ENCODE data around the gene XRCC1.

Gene XRCC1

DNA sequence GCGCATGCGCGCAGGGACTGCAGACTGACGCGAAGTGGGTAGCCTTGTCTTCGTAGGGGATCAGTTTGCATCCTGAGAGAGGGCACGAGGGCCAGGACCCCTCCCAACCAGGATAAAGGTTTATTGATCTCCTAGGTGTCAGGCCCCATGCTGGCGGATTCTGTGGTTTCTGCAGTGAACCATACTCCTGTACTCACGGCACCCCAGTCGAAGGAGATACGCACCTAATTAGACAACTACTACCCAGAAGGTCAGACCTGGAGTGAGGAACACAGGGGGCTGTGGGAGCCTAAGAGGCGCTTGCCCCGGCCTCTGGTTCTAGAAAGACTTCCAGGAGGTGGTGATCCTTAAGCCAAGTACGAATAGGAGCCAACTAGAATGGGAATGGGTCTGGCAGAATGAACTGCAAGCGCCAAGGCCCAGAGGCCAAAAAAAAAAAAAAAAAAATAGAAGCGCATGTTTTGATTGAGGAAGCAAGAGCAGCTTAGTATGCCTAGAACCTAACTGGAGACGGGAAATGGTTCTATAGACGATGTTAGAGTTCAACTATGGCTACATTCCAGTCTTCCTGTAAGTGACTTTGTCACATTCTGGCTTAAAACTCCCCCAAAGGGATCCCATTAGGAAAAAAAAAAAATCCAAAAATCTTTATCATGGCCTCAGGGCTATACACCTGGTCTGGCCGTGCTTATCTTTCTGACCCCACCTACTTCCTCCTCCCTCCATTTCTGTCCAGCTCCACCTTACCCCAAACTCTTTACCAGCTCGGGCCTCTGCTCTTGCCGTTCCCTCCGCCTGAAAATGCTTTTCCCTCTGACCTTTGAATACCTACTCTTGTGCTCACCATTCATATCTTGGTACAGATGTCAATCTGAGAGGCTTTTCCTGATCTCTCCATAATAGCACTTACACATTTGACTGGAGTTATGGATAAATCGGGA lies 45.0 kb upstream of the XRCC1 start (continued):
- TF ChIP-seq ZNF791 (tag by site-specific recombination; IDR thresholded peaks at IDR 0.05) (no peak), ZNF549 (tag by site-specific recombination; IDR thresholded peaks at IDR 0.05) (no peak), ZNF341 (tag by site-specific recombination; IDR thresholded peaks at IDR 0.05; ENCODE audit: low read depth) (no peak), ZNF292 (tag by site-specific recombination; IDR thresholded peaks at IDR 0.05; ENCODE audit: borderline replicate concordance, low read depth) (no peak), ZNF48 (tag by site-specific recombination; IDR thresholded peaks at IDR 0.05) (no peak), ZIC2 (tag by site-specific recombination; IDR thresholded peaks at IDR 0.05) (peak; percentile 59), ZFP3 (tag by site-specific recombination; IDR thresholded peaks at IDR 0.05; ENCODE audit: low read depth) (no peak), ZNF335 (tag by site-specific recombination; conservative IDR thresholded peaks at IDR 0.05) (no peak; the same call in 1 of the 2 replicates), KLF10 (tag by site-specific recombination; IDR thresholded peaks at IDR 0.05) (no peak), ZNF629 (tag by site-specific recombination; IDR thresholded peaks at IDR 0.05) (no peak; the same call in none of the 2 replicates), ZNF221 (tag by site-specific recombination; IDR thresholded peaks at IDR 0.05; ENCODE audit: borderline replicate concordance) (no peak), SCRT2 (tag by site-specific recombination; IDR thresholded peaks at IDR 0.05) (no peak), BCL11B (tag by site-specific recombination; IDR thresholded peaks at IDR 0.05; ENCODE audit: low read depth) (no peak), ZNF621 (tag by site-specific recombination; IDR thresholded peaks at IDR 0.05) (no peak), KLF16 (tag by site-specific recombination; IDR thresholded peaks at IDR 0.05) (no peak), ZNF19 (tag by site-specific recombination; IDR thresholded peaks at IDR 0.05; ENCODE audit: low read depth) (no peak)
- TF ChIP-seq, protein P1, sequence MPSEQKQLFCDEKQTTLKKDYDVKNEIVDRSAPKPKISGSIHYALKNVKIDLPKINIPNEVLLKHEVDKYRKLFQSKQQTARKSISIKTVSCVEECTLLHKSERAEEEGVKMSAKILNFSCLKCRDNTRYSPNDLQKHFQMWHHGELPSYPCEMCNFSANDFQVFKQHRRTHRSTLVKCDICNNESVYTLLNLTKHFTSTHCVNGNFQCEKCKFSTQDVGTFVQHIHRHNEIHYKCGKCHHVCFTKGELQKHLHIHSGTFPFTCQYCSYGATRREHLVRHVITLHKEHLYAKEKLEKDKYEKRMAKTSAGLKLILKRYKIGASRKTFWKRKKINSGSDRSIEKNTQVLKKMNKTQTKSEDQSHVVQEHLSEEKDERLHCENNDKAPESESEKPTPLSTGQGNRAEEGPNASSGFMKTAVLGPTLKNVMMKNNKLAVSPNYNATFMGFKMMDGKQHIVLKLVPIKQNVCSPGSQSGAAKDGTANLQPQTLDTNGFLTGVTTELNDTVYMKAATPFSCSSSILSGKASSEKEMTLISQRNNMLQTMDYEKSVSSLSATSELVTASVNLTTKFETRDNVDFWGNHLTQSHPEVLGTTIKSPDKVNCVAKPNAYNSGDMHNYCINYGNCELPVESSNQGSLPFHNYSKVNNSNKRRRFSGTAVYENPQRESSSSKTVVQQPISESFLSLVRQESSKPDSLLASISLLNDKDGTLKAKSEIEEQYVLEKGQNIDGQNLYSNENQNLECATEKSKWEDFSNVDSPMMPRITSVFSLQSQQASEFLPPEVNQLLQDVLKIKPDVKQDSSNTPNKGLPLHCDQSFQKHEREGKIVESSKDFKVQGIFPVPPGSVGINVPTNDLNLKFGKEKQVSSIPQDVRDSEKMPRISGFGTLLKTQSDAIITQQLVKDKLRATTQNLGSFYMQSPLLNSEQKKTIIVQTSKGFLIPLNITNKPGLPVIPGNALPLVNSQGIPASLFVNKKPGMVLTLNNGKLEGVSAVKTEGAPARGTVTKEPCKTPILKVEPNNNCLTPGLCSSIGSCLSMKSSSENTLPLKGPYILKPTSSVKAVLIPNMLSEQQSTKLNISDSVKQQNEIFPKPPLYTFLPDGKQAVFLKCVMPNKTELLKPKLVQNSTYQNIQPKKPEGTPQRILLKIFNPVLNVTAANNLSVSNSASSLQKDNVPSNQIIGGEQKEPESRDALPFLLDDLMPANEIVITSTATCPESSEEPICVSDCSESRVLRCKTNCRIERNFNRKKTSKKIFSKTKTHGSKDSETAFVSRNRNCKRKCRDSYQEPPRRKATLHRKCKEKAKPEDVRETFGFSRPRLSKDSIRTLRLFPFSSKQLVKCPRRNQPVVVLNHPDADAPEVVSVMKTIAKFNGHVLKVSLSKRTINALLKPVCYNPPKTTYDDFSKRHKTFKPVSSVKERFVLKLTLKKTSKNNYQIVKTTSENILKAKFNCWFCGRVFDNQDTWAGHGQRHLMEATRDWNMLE (tag by site-specific recombination; conservative IDR thresholded peaks at IDR 0.05; ENCODE audit: low read depth) = no peak
- TF ChIP-seq, protein P2, sequence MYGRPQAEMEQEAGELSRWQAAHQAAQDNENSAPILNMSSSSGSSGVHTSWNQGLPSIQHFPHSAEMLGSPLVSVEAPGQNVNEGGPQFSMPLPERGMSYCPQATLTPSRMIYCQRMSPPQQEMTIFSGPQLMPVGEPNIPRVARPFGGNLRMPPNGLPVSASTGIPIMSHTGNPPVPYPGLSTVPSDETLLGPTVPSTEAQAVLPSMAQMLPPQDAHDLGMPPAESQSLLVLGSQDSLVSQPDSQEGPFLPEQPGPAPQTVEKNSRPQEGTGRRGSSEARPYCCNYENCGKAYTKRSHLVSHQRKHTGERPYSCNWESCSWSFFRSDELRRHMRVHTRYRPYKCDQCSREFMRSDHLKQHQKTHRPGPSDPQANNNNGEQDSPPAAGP (tag by site-specific recombination; IDR thresholded peaks at IDR 0.05) = no peak
- TF ChIP-seq, protein P3, sequence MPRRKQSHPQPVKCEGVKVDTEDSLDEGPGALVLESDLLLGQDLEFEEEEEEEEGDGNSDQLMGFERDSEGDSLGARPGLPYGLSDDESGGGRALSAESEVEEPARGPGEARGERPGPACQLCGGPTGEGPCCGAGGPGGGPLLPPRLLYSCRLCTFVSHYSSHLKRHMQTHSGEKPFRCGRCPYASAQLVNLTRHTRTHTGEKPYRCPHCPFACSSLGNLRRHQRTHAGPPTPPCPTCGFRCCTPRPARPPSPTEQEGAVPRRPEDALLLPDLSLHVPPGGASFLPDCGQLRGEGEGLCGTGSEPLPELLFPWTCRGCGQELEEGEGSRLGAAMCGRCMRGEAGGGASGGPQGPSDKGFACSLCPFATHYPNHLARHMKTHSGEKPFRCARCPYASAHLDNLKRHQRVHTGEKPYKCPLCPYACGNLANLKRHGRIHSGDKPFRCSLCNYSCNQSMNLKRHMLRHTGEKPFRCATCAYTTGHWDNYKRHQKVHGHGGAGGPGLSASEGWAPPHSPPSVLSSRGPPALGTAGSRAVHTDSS (tag by site-specific recombination; IDR thresholded peaks at IDR 0.05) = no peak
- TF ChIP-seq, protein P4, sequence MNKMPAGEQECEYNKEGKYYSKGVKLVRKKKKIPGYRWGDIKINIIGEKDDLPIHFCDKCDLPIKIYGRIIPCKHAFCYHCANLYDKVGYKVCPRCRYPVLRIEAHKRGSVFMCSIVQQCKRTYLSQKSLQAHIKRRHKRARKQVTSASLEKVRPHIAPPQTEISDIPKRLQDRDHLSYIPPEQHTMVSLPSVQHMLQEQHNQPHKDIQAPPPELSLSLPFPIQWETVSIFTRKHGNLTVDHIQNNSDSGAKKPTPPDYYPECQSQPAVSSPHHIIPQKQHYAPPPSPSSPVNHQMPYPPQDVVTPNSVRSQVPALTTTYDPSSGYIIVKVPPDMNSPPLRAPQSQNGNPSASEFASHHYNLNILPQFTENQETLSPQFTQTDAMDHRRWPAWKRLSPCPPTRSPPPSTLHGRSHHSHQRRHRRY (tag by site-specific recombination; IDR thresholded peaks at IDR 0.05) = 0 out of 2 replicates have a peak, but pooled peaks have one; percentile 38
- TF ChIP-seq, protein P5, sequence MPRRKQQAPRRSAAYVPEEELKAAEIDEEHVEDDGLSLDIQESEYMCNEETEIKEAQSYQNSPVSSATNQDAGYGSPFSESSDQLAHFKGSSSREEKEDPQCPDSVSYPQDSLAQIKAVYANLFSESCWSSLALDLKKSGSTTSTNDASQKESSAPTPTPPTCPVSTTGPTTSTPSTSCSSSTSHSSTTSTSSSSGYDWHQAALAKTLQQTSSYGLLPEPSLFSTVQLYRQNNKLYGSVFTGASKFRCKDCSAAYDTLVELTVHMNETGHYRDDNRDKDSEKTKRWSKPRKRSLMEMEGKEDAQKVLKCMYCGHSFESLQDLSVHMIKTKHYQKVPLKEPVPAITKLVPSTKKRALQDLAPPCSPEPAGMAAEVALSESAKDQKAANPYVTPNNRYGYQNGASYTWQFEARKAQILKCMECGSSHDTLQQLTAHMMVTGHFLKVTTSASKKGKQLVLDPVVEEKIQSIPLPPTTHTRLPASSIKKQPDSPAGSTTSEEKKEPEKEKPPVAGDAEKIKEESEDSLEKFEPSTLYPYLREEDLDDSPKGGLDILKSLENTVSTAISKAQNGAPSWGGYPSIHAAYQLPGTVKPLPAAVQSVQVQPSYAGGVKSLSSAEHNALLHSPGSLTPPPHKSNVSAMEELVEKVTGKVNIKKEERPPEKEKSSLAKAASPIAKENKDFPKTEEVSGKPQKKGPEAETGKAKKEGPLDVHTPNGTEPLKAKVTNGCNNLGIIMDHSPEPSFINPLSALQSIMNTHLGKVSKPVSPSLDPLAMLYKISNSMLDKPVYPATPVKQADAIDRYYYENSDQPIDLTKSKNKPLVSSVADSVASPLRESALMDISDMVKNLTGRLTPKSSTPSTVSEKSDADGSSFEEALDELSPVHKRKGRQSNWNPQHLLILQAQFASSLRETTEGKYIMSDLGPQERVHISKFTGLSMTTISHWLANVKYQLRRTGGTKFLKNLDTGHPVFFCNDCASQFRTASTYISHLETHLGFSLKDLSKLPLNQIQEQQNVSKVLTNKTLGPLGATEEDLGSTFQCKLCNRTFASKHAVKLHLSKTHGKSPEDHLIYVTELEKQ (tag by site-specific recombination; IDR thresholded peaks at IDR 0.05; ENCODE audit: borderline replicate concordance) = no peak
- TF ChIP-seq, protein P6, sequence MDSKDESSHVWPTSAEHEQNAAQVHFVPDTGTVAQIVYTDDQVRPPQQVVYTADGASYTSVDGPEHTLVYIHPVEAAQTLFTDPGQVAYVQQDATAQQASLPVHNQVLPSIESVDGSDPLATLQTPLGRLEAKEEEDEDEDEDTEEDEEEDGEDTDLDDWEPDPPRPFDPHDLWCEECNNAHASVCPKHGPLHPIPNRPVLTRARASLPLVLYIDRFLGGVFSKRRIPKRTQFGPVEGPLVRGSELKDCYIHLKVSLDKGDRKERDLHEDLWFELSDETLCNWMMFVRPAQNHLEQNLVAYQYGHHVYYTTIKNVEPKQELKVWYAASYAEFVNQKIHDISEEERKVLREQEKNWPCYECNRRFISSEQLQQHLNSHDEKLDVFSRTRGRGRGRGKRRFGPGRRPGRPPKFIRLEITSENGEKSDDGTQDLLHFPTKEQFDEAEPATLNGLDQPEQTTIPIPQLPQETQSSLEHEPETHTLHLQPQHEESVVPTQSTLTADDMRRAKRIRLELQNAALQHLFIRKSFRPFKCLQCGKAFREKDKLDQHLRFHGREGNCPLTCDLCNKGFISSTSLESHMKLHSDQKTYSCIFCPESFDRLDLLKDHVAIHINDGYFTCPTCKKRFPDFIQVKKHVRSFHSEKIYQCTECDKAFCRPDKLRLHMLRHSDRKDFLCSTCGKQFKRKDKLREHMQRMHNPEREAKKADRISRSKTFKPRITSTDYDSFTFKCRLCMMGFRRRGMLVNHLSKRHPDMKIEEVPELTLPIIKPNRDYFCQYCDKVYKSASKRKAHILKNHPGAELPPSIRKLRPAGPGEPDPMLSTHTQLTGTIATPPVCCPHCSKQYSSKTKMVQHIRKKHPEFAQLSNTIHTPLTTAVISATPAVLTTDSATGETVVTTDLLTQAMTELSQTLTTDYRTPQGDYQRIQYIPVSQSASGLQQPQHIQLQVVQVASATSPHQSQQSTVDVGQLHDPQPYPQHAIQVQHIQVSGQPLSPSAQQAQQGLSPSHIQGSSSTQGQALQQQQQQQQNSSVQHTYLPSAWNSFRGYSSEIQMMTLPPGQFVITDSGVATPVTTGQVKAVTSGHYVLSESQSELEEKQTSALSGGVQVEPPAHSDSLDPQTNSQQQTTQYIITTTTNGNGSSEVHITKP (tag by site-specific recombination; IDR thresholded peaks at IDR 0.05) = no peak

All from HEK293 (cell line).